CD4-positive, alpha-beta T cell treated with Interleukin-15 for 1 hour (primary cell): ENCODE measurements around the gene SH3RF3.
A peak's percentile ranks its signal among the peaks of the same experiment; 100 is the strongest.
"Not testable (repeated sequence)": the region's sequence is repeated elsewhere in the genome, so short reads cannot be mapped to it uniquely, and the experiment has no call there.

Experiments
- DNase-seq: peaks from one replicate; pipeline ENCODE4 v3.0.0-alpha.2; 2020

The SH3RF3 gene

DNA sequence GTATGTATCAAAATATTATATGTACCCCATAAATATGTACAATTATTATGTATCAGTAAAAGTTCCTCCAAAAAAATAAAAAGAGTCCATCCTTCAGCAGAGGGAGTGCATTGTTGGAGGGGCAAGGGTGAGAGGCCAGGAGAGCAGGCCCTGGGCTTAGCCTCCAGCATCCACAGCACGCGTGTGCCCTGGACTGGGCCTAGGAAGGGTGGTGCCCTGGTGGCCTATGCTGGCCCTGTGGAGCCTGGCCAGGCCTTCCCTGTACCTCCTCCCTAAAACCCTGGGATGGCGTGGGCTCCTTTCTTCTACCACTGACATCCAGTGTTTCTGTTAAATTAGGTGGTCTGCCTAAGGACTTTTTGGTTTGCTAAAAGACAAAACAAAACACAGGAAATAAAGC lies 93.4 kb downstream of the SH3RF3 start:
- DNase-seq = no peak

DNA sequence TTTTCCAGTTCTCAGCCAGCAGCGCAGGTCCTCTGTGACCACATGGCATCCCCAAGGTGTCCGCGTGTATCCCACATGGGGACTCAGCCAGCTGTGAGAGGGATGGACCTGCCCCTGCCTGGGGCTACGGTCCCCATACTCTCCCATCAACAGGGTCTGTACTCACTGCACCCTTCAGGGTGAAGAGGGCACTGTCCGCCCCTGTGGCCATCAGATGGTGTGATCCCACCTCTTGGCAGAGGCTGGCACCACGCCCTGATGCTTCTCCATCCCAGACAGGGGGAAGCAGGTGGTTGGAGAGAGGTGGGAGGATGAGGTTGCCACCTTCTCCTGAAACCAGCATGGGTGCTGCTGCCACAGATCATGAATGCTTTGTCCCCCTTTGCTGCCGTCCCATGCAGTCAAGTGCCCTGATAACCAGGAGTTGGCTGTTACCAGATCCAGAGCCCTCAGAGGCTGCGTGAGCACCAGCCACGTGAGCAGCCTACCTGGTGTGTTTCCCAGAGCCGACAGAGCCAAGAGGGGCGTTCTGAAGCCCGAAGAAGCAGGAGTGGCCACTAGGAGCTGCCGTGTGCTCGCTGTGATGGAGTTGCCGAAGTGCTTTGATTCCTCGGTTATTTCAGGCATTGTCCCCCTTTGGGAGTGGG lies 93.9 kb downstream of the SH3RF3 start:
- DNase-seq = no peak

DNA sequence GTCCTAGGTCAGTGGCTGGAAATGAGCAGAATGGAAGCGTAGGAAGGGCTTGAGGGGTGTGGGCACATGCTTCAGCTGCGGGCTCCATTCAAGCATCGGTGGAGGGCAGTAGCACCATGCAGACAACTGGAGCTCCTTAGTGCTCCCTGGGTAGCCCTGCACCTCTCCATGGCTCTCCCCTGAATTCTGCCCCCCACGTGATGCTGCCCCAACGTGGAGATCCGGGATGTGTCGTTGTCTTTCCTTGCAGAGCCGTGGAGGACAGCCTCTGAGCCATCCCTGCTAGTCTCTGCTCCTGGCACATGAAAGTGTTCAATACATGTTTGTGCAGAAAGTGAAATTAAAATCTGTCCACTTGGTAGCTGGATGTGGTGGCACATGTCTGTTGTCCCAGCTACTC lies 94.5 kb downstream of the SH3RF3 start:
- DNase-seq = no peak

DNA sequence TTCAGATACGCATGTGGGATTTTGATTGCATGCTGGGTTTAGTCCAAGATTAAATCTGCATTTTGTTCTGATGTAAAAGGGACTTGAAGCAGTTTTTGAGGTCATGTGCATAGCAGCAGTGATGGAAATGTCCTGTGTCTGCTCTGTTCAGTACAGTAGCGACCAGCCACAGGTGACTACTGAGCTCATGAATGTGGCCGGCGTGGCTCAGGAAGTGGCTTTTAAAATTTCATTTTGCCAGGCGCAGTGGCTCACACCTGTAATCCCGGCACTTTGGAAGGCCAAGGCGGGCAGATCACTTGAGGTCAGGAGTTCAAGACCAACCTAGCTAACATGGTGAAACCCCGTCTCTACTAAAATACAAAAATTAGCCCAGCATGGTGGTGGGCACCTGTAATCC lies 95.3 kb downstream of the SH3RF3 start:
- not testable (repeated sequence) for DNase-seq

DNA sequence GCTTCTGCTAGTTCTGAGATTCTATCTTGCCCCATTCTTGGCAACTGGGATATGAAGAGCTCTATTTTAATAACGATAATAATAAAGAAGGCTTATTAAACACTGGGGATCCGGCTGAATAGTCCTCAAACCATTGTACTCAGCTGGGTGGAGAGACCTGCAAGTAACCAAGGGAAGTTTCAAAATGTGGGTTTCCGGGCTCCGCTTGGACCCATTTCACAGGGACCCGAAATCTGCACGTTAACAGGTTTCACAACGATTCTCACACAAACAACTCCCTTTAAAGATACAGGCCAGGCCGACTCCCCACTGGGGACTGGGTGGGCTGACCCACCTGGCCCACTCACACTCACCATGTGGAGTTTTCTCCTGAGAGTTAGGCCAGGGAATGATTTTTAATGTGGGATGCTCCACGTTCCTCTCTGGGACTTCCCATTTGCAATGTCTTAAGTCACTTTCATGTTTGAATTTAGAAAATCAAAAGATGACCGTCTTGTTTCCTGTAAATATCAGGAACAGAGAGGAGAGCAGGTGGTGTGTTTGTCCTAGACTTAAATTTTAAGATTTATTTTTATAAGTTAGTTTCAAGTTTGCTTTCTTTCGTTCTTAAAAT lies 96.3 kb downstream of the SH3RF3 start:
- no peak for DNase-seq

DNA sequence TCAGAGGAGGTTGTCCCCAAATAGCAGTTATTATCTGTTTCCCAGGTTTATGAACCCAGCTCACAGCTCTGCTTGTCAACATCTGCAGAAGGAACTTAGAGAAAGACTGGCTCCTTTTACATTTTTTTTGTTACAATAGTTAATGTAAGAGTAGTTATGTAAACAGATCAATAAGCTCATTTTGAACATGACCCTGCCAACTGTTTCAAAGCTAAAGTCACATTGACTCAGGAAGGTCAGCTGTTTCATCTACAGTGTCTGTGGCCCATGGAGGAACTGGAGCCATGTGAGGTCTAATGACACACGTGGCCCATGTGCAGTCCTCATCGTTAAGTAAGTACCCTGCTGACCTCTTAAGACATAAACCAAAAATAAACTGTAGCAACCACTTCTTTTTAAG lies 97.1 kb downstream of the SH3RF3 start:
- DNase-seq = no peak

DNA sequence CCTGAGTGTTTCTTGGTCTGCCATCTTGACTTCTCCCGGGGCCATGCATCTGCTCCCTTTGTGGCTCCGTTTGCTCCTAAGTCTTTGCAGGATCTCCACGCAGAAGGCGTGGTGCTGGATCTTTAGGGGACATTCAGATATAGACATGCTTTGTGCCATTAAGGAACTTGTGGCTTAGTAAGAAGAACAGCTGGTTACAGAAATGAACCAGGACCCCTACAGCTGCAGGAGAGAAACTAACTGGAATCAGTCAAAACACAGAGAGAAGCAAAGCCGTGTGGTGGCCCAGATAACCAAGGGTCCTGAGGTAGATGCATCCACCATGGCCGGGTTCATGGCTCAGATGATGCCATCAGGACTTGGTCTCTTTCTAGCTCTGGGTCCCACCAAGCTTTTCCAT lies 97.6 kb downstream of the SH3RF3 start:
- no peak for DNase-seq

DNA sequence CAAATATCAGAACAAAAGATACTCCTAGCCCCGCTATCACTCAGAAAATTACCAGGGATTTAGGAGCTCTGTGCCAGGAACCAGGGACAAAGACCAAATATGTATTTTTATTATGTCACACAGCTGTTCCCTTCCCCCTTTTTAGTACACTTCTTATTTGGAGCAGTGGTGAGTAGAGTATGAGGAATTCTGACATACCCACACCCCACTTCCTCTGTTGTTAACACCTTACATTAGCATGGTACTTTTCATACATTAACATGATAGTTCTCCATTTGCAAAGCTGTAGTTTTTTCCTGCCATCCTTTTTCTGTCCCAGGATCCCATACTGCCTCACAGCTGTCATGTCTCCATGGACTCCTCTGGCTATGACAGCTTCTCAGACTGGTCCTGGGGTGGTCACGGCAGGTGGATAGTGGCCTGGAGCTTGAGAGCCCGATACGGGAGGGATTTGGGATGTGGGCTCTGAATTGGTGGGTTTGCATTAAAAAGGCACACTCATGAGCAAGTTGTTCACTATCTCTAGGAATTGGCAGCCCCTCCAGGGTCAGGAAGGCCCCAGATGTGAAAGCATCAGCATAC lies 100.2 kb downstream of the SH3RF3 start:
- DNase-seq = no peak

DNA sequence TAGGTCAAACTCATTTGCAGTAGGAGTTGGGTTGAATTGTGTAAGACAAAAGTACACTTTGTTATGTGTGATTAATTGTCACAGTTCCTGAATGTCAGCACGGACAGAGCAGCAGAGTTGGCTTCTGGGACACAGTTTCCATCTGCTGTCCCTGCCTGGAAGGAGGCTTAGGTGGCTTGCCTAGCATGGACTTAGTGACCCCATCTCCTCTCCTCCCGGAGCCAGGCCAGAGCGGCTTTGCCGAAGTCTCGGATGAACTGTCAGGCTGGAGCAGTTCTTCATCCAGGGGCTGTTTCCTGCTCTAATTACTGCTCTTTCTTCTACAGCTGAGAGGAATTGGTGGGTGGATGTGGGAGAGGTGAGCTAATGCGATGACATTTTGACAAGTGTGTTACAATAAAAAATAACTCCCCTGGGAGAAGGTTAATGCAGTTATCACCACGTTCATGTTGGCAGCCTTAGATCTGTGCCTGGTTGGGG lies 102.0 kb downstream of the SH3RF3 start:
- no peak for DNase-seq

DNA sequence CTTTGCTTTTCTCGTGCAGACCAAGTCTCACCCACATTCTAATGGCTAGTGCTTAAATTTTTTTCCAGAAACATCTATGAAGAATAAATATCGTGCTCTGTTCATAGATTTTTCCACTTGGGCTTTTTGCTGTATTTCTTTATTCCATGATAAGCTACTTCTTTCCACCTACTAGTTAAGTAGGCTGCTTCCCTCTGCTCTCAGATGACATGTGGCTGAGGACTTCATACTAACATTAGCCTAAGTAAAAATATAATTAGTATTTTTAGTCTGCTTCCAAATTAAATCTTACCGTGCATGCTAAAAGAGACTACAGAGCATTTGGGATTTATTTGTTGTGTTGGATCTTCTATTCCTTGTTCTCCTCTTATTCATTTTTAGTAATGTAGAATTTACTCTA lies 102.4 kb downstream of the SH3RF3 start:
- DNase-seq = no peak

DNA sequence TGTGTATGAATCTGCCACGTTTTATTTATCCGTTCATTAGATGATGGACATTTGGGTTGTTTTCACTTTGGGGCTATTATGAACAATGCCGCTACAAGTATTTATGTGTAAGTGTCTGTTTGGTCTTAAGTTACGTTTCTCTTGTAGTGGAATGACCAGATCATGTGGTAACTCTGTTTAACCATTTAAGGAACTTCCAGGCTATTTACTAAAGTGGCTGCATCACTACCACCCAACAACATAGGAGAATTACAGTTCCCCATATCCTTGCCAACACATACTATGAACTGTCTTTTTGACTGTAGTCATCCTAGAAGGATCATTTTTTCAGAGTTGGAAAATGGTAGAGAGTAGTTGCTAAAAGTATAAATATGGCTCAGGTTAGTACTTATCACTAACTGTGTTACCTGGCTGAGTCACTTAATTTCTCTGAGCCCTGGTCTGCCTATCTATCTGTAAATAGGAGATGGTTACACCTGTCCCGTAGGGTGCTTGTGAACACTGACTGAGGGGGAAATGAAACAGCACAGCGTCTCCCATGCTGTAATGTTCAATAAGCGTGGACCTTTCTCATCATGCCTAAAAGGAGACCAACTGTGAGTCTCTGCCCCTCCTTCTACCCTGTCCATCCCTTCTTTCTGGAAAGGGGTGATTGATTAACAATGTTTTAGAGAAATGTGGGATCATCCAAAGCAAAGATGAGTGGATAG lies 103.1 kb downstream of the SH3RF3 start:
- no peak for DNase-seq

DNA sequence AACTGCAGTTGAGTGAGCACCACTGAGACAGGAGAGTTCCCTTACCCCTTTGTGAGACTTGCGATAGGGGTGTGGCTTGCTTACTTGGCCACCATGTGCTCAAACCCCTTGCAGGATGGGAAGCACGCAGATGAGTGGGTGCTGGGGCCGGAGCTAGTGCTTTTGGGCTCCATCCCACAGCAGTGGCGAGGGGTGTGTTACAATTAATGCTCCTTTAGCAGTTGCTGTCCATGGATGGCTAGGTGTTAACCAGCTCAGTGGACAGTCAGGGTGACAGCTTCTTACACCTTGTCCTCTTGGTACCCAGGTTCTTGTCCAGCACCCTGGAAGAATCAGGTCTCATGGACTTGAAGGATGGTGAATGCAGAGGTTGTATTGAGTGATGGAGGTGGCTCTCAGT lies 103.9 kb downstream of the SH3RF3 start:
- DNase-seq = no peak

DNA sequence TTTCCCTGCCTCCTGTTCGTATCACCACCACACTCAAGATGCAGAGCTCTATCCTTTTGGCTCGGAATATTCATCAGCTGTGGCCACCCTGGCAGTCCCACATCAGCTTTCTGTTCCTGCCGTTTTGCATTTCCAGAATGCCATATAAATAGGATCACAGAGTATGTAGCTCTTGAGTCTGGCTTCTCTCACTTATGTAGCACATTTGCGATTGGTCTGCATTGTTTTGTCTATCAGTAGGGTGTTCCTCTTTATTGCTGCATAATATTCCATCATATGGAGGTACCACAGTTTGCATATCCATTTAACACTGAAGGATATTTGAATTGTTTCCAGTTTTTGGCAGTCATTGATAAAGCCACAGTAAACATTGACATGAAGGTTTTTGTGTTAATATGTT lies 104.6 kb downstream of the SH3RF3 start:
- no peak for DNase-seq

DNA sequence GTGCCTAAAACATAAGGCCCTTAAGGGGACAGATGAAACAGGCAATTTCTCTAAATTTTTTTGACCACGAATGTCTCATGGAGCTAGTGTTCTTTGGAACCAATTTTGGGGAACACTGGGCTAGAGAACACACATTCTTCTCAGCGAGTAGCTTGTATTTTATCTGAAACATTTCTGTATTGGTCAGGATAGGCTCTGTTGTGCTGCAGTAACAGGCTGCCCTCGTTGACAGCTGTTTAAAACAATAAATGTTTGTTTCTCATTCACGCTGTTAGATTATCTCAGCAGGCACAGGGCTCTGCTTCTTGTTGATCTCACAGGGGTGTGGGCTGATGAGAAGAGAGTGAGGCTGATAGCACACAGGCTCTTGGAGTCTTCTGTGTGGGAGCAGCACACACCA lies 105.3 kb downstream of the SH3RF3 start:
- no peak for DNase-seq

DNA sequence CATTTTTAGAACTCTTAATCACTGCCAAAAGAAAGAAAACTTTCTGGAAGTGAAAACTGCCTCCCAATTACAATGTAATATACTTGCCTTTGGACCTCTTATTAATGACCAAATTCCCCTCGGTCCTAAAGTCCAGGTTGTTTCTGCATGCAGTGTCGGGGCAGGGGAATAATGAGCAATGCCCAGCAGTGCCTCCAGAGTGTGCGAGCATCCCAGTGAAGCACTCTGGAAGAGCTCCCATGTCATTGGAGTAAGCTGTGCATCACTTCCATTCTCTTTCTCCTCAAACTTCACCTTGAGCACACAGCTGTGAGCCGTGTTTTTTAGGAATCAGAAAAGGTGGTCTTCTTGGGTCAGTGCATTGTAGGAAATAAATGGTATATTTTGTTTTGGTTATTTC lies 107.1 kb downstream of the SH3RF3 start:
- no peak for DNase-seq

DNA sequence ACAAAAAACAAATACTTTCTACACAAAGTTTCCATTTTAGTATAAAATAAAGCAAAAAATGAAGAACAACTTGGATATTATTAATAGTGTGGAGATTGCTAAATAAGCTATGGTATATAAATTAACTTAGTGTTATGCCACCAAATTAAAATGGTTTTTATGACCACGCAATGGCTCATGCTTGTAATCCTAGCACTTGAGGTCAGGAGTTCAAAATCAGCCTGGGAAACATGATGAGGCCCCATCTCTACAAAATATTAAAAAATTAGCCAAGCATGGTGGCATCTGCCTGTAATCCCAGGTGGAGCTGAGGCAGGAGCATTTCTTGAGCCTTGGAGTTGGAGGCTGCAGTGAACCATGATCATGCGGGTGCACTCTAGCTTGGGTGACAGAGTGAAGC lies 108.8 kb downstream of the SH3RF3 start:
- DNase-seq = no peak

DNA sequence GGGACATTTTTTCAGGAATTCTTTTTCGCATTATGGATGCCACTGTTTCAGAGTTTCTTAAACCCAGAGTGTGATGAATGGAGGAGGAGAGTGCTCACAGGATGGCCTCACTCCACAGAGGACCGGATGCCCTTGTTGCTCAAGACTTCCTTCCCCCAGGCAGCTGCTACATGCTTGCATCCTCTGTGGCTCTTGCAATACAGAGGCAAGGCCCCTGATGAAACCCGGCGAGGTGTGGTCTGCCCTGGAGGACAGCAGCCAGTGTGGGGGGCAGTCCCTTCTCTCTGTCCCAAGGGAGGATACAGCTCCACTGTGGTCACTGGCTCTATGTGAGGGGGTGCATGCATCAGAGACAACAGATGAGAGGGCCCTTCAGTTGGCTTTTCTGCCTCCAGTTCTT lies 109.6 kb downstream of the SH3RF3 start:
- DNase-seq = peak; percentile 75

DNA sequence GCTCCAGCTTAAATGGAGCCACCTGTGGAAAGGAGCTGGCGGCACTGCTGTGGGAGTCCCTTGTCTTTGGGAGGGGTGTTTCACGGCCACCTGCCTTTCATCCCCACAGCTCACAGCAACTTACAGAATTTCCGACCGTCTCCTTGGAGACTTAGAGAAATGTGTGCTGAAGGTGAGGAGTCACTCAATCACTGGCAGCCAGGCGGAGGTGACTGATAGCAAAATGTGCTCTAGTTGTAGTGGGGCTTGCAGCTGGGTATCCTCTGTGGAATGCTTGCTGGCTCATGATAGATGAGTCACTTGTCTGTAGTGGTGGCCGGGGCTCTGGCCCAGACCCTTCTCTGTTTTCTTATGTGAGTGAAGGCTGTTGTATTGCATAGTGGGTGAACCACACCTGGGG lies 110.7 kb downstream of the SH3RF3 start:
- no peak for DNase-seq

DNA sequence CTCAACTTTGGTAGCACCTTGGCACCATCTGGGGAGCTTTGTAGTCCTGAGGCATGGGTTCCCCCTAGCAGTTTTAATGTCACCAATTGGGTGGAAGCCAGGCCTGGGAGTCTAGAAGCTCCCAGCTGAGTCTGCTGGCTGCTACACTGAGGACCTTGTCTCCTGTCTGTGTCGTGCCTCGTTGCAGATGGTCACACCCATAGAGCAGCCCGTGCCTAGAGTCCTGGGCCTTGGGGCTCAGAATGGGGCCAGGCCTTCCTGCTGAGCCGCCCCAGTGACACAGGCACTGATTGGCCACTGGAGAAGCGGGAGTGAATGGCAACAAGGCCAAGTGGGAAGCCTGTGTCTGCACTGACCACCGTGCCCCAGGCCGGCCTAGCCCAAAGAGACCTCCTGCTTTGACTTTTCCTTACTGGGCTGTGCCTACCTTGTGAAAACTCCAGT lies 113.2 kb downstream of the SH3RF3 start:
- no peak for DNase-seq

DNA sequence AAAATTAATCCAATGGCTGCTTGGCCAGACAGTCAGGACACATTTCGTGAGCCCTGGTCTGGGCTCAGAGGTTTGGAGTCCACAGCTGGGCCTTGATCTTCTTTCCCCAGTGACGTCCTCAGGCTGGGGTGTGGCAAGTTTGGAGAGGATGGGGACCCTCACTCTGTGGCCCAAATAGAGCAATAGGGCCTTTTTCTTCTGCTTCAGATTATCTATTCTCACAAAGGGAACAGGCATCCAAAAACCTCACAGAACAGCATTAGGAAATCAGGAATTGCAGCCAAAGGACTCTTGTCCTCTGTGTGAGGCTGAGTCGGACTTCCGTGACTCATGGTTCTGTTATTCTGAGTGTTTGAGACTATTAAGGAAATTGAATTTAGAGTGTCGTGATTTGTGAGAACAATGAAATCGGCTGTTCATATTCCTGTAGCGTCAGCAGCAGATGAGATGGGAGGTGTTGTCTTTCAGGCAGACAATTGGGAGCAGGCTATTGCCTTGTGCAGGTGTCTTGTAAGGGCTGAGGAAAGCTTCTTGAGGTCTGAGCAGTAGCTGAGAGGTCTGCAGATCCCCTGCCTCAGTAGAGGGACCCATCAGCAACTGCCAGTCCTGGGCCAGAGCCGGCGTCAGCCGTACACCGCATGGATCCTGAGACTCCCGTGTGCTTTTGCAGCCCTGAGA lies 113.8 kb downstream of the SH3RF3 start:
- DNase-seq = no peak

DNA sequence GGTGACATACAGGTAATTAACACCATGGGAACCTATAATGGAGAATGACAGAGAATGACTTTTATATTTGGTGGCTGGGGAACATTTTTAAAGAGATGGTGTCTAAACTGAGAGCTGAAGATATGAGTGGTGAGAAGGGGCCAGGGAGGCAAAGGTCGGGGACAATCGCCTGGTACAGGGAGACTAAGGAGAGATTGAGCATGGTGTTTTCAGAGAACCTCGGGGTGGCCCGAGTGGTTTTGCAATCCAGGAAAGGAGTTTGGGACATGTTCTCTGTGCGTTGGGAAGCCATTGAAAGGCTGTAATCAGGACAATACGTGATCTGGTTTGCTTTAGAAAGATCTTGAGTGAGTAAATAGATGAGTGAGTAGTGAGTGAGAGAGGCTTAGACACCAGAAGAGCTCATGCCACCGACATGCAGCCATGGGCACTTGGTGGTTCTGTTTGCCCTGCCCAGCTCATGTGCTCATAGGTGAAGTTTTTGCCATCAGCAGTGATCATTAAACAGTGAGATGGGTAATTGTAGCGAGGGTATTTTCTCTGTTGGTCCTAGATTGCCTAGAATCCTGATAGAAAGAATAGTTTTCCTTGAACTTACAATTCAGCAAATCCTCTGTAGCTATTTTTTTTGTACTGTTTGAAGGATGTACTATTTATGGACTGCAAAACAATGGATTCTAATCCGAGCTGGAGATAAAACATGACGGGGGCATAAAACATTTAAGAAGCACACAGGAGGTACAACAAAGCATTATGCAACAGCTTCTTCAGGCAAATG lies 114.7 kb downstream of the SH3RF3 start:
- no peak for DNase-seq

DNA sequence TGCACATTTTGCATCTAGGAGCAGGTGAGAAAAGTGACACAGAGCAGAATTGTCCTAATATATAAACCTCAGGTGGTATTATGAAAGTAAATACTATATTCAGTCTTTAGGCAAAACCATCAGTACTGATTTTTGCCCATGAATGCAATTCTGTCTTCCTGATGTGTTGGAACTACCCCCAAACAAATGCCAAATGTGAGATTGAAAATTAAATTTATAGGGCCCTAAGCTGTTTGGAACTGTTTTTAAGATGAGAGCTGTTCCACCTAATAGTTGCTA lies 115.2 kb downstream of the SH3RF3 start:
- DNase-seq = no peak
